HepG2 (cell line): ENCODE measurements around the gene TPTE2. TPM values are rescaled to one million over a fixed set of nuclear protein-coding genes. Genes with fewer than 3 reads are reported as not detected.

Experiments
- EEA1 ChIP-seq: sonication (generic); formaldehyde crosslinking; IDR thresholded peaks from 2 replicates; pipeline ENCODE4 v1.5.1; 2020; ENCODE audit warnings: mild to moderate bottlenecking, missing genetic modification reagents, borderline replicate concordance
- GPBP1L1 ChIP-seq: sonication (generic); formaldehyde crosslinking; IDR thresholded peaks from 2 replicates; pipeline ENCODE4 v1.5.0; 2020; ENCODE audit warnings: mild to moderate bottlenecking, missing genetic modification reagents
- HINFP ChIP-seq: sonication (generic); formaldehyde crosslinking; IDR thresholded peaks from 2 replicates; pipeline ENCODE4 v1.4.0; 2020; ENCODE audit warnings: low read depth, mild to moderate bottlenecking, missing genetic modification reagents
- KDM4B ChIP-seq: sonication (generic); formaldehyde crosslinking; IDR thresholded peaks from 2 replicates; pipeline ENCODE4 v1.4.0; 2020; ENCODE audit warnings: missing genetic modification reagents
- MEF2D ChIP-seq: sonication (generic); formaldehyde crosslinking; IDR thresholded peaks from 2 replicates; pipeline ENCODE4 v1.5.1; 2020; ENCODE audit warnings: mild to moderate bottlenecking, missing genetic modification reagents
- POGZ ChIP-seq: sonication (generic); formaldehyde crosslinking; IDR thresholded peaks from 2 replicates; pipeline ENCODE4 v1.4.0; 2020; ENCODE audit warnings: mild to moderate bottlenecking, missing genetic modification reagents
- RFXANK ChIP-seq: IDR thresholded peaks from 2 replicates; pipeline ENCODE4 v1.6.1; 2016
- SKIL ChIP-seq: sonication (generic); formaldehyde crosslinking; IDR thresholded peaks from 2 replicates; pipeline ENCODE4 v1.8.0; 2022; ENCODE audit warnings: missing genetic modification reagents, mild to moderate bottlenecking, moderate library complexity, borderline replicate concordance
- ZNF251 ChIP-seq: sonication (generic); formaldehyde crosslinking; IDR thresholded peaks from 2 replicates; pipeline ENCODE4 v1.9.0; 2021; ENCODE audit warnings: mild to moderate bottlenecking, missing genetic modification reagents
- ZNF446 ChIP-seq: sonication (generic); formaldehyde crosslinking; IDR thresholded peaks from 2 replicates; pipeline ENCODE4 v1.5.0; 2020; ENCODE audit warnings: mild to moderate bottlenecking, missing genetic modification reagents
- ZNF570 ChIP-seq: sonication (generic); formaldehyde crosslinking; IDR thresholded peaks from 2 replicates; pipeline ENCODE4 v1.4.0; 2020; ENCODE audit warnings: mild to moderate bottlenecking, missing genetic modification reagents, borderline replicate concordance
- ZNF687 ChIP-seq: sonication (generic); formaldehyde crosslinking; IDR thresholded peaks from 2 replicates; pipeline ENCODE4 v1.5.1; 2020; ENCODE audit warnings: mild to moderate bottlenecking, missing genetic modification reagents, moderate library complexity
- ZNF775 ChIP-seq: sonication (generic); formaldehyde crosslinking; IDR thresholded peaks from 2 replicates; pipeline ENCODE4 v1.4.0; 2020; ENCODE audit warnings: missing genetic modification reagents, mild to moderate bottlenecking, moderate library complexity, borderline replicate concordance
- ZNF816 ChIP-seq: sonication (generic); formaldehyde crosslinking; IDR thresholded peaks from 2 replicates; pipeline ENCODE4 v1.8.0; 2022; ENCODE audit warnings: missing genetic modification reagents, mild to moderate bottlenecking, borderline replicate concordance
- ZXDC ChIP-seq: sonication (generic); formaldehyde crosslinking; IDR thresholded peaks from 2 replicates; pipeline ENCODE4 v1.5.0; 2020; ENCODE audit warnings: mild to moderate bottlenecking, missing genetic modification reagents
- polyA plus RNA-seq, 8 experiments: library from polyadenylated mRNA; depleted of rRNA in 3 of 8; stranded (reverse) in 7 of 8; unstranded in 1 of 8; fragments of >200 nt; fragmentation: Illumina TruSeq in 4 of 8; extraction: Trizol in 4 of 8; gene quantifications; 2 replicates each; pipeline versions ENCODE4 v1.2.1 to v1.2.3, GENCODE V29; 2011 to 2016; ENCODE audit warnings: low read depth in 4 of 8, missing spikeins in 1 of 8, mixed read lengths in 1 of 8; ENCODE audit not compliant: insufficient read depth in 1 of 8
- total RNA-seq, 5 experiments: library from RNA; depleted of rRNA; stranded (reverse); fragments of >200 nt; fragmentation: Illumina TruSeq; extraction: Trizol; gene quantifications; 2 replicates each; pipeline ENCODE4 v1.2.3, GENCODE V29; 2016; ENCODE audit warnings: low read depth in 1 of 5

The TPTE2 gene
- total and polyA plus RNA-seq, 2 of the 13 experiments (the other 11 are each of a cell fraction or from before 2014, with no cell fraction given), result 0.07 TPM; not detected in 1

GRCh38 chr13:19601749-19602725, 40.7 kb upstream of the TPTE2 start (continued):
- TF ChIP-seq ZNF687 (CRISPR knock-in tag) (peak; percentile 94), ZNF775 (no peak), KDM4B (no peak), ZNF570 (no peak), HINFP (peak; percentile 47; the same call in 1 of the 2 replicates), EEA1 (CRISPR knock-in tag) (no peak; the same call in 1 of the 2 replicates), ZNF251 (CRISPR knock-in tag) (no peak), ZXDC (CRISPR knock-in tag) (0 out of 2 replicates have a peak, but pooled peaks have one; percentile 49), POGZ (peak; percentile 31; the same call in 1 of the 2 replicates), GPBP1L1 (CRISPR knock-in tag) (no peak), SKIL (no peak), MEF2D (no peak), ZNF816 (CRISPR knock-in tag) (peak; percentile 73), RFXANK (no peak), ZNF446 (CRISPR knock-in tag) (no peak)
